Measurements from ENCODE around the gene IFITM2. TPM values are rescaled to one million over a fixed set of nuclear protein-coding genes. Genes with fewer than 3 reads are reported as not detected.
A peak's percentile ranks its signal among the peaks of the same experiment; 100 is the strongest.

Gene IFITM2
- polyA plus RNA-seq, 4 donors: 21.7 to 490 (median 51.9) TPM

DNA sequence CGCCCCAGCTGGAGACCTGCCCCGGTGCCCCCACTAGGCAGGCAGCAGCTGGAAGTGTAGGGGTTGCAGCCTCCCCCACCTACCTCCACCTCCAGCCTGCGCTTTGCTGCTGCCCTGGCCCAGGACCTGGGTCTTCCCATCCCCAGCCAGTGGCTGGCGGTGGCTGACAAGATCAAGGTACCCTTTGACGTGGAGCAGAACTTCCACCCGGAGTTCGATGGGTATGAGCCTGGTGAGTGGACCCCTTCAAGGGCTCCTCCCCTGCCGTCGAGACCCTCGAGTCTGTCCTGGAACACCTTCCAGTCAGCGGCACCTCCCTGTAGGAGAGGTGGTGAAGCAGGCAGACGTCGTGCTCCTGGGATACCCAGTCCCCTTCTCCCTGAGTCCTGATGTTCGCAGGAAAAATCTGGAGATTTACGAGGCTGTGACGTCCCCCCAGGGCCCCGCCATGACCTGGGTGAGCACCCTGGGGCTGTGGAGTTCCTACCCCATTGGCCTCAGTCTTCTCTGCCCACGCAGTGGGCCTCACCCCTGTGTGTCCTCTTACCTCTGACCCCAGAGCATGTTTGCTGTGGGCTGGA lies 14.3 kb upstream of the IFITM2 start:
- Histone ChIP-seq H3K36me3 (ENCODE audit: control insufficient read depth in 3 of 3, insufficient read depth in 2 of 3, low read depth in 1 of 3, low read length in 3 of 3) (peaks cover 0 to 59% (median 5%) of the 10 kb centered on the region in 3 donors), H3K9me3 (ENCODE audit: control insufficient read depth in 2 of 2, insufficient read depth in 1 of 2, low read depth in 1 of 2, low read length in 1 of 2) (no peaks in the 10 kb centered on the region), H3K27ac (ENCODE audit: low read depth in 1 of 3, low read length in 2 of 3) (no peak overlapping the region), H3K4me3 (ENCODE audit: low read depth in 1 of 3, low read length in 3 of 3) (no peak overlapping the region), H3K4me1 (ENCODE audit: control insufficient read depth in 3 of 3, insufficient read depth in 2 of 3, low read depth in 1 of 3, low read length in 2 of 3) (peaks cover 0 to 12% (median 4%) of the 10 kb centered on the region in 3 donors), H3K27me3 (ENCODE audit: control insufficient read depth in 3 of 3, insufficient read depth in 3 of 3, low read length in 3 of 3) (no peaks in the 10 kb centered on the region)
- DNase-seq (no peak), FAIRE-seq (no peak)
- WGBS, 3 donors: 85 to 89% (median 86%) methylated on average over 18 of the region's 18 CpGs

DNA sequence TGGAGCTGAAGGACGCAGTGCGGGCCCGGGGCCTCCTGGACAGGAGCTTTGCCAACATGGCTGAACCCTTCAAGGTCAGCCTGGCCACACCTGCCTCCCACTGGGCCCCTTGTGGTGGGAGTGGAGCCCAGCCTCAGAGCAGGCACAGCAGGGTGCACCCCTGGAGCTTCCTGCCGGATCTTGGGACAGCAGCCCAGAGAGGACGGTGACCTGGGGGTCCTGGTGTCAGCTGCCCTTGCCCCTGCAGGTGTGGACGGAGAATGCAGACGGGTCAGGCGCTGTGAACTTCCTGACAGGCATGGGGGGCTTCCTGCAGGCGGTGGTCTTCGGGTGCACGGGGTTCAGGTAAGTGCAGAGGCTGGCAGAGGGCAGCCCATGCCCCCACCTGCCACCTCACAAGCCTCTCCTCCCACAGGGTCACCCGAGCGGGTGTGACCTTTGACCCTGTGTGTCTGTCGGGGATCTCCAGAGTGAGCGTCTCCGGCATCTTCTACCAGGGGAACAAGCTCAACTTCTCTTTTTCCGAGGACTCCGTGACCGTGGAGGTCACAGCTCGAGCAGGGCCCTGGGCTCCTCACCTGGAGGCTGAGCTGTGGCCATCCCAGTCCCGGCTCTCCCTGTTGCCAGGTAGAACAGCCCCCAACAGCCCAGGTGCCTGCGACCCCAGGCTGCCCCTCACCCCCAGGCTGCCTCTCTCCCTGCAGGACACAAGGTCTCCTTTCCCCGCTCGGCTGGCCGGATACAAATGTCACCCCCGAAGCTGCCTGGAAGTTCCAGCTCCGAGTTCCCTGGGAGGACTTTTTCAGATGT lies 13.6 kb upstream of the IFITM2 start:
- FAIRE-seq (no peak), DNase-seq (no peak)
- Histone ChIP-seq H3K4me3 (ENCODE audit: low read depth in 1 of 3, low read length in 3 of 3) (no peak overlapping the region), H3K27me3 (ENCODE audit: control insufficient read depth in 3 of 3, insufficient read depth in 3 of 3, low read length in 3 of 3) (no peaks in the 10 kb centered on the region), H3K27ac (ENCODE audit: low read depth in 1 of 3, low read length in 2 of 3) (no peak overlapping the region), H3K4me1 (ENCODE audit: control insufficient read depth in 3 of 3, insufficient read depth in 2 of 3, low read depth in 1 of 3, low read length in 2 of 3) (peaks cover 0 to 14% (median 4%) of the 10 kb centered on the region in 3 donors), H3K9me3 (ENCODE audit: control insufficient read depth in 2 of 2, insufficient read depth in 1 of 2, low read depth in 1 of 2, low read length in 1 of 2) (no peaks in the 10 kb centered on the region), H3K36me3 (ENCODE audit: control insufficient read depth in 3 of 3, insufficient read depth in 2 of 3, low read depth in 1 of 3, low read length in 3 of 3) (peaks cover 0 to 59% (median 5%) of the 10 kb centered on the region in 3 donors)
- WGBS, 3 donors: 75 to 86% (median 84%) methylated on average over 25 to 27 of the region's 27 CpGs

DNA sequence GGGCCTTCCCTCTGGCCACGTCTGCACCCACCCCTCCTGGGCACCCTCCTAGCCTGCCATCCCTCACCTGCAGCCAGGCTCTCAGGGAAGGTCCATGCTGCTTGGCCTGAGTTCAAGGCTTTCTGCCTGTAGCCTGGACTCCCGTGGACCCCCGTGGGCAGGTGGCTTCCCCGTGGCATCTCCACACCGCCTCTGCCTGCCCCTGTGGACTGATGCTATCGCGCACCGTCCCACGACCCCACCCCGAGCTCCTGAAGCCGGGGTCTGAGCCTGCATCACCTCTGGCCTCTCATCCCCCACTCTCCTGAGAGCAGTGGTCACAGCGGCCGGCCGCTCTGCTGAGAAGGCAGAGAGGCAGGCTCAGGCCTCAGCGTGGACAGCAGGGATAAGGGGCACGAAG lies 12.8 kb upstream of the IFITM2 start:
- H3K27ac ChIP-seq (ENCODE audit: low read depth in 1 of 3, low read length in 2 of 3): no peak overlapping the region
- no peak for DNase-seq
- H3K4me3 ChIP-seq (ENCODE audit: low read depth in 1 of 3, low read length in 3 of 3): no peak overlapping the region
- 86 to 92% (median 86%) methylated on average over 16 of the region's 16 CpGs for WGBS, 3 donors
- H3K36me3 ChIP-seq (ENCODE audit: control insufficient read depth in 3 of 3, insufficient read depth in 2 of 3, low read depth in 1 of 3, low read length in 3 of 3): peaks cover 0 to 59% (median 5%) of the 10 kb centered on the region in 3 donors
- no peak for FAIRE-seq
- peaks cover 0 to 10% (median 2%) of the 10 kb centered on the region in 3 donors for H3K4me1 ChIP-seq (ENCODE audit: control insufficient read depth in 3 of 3, insufficient read depth in 2 of 3, low read depth in 1 of 3, low read length in 2 of 3)
- no peaks in the 10 kb centered on the region for H3K9me3 ChIP-seq (ENCODE audit: control insufficient read depth in 2 of 2, insufficient read depth in 1 of 2, low read depth in 1 of 2, low read length in 1 of 2)
- H3K27me3 ChIP-seq (ENCODE audit: control insufficient read depth in 3 of 3, insufficient read depth in 3 of 3, low read length in 3 of 3): peaks cover 0 to 3% (median 0%) of the 10 kb centered on the region in 3 donors

DNA sequence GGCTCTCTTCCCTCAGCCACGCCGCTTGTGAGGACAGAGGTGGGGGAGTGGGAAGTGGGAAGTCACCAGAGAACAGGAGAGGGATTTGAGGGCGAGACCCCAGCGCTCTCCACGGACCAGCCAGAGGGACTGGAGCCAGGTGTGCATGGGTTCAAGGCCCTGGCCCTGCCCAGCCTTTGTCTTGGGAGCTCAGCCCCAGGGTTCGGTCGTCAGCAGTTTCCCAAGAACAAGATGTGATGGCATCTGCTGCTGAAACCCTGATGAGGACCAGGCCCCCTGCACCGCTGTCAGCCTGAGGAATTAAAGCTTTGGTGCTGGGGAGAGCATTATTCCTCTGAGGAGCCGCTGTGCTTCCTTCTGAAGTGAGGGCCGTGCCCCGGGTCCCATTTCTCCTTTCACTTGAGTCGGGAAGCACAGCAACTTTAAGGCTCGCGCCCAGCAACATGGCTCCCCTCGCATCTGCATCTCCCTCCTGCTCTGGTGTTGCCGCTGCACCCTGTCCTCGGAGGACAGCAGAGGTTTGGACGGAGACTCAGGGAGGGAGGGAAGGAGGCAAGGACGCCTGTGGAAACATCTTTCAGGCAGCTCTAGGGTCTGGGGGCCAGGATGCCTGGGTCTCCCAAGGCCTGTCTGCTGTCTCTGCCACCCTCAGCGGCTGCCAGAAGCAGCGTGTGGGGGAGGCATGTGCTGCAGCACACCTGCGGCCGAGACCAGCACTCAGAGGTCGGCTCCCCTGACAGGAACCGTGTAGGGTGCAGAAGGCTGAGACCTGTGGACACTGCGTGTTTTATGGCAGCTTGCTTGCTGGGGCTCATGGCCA lies 12.1 kb upstream of the IFITM2 start:
- Histone ChIP-seq H3K27ac (ENCODE audit: low read depth in 1 of 3, low read length in 2 of 3) (no peak overlapping the region), H3K36me3 (ENCODE audit: control insufficient read depth in 3 of 3, insufficient read depth in 2 of 3, low read depth in 1 of 3, low read length in 3 of 3) (peaks cover 0 to 54% (median 5%) of the 10 kb centered on the region in 3 donors), H3K9me3 (ENCODE audit: control insufficient read depth in 2 of 2, insufficient read depth in 1 of 2, low read depth in 1 of 2, low read length in 1 of 2) (no peaks in the 10 kb centered on the region), H3K27me3 (ENCODE audit: control insufficient read depth in 3 of 3, insufficient read depth in 3 of 3, low read length in 3 of 3) (peaks cover 0 to 11% (median 0%) of the 10 kb centered on the region in 3 donors), H3K4me1 (ENCODE audit: control insufficient read depth in 3 of 3, insufficient read depth in 2 of 3, low read depth in 1 of 3, low read length in 2 of 3) (peaks cover 0 to 11% (median 0%) of the 10 kb centered on the region in 3 donors), H3K4me3 (ENCODE audit: low read depth in 1 of 3, low read length in 3 of 3) (no peak overlapping the region)
- no peak for FAIRE-seq
- WGBS, 3 donors: 78 to 79% (median 79%) methylated on average over 26 of the region's 26 CpGs
- DNase-seq: no peak

DNA sequence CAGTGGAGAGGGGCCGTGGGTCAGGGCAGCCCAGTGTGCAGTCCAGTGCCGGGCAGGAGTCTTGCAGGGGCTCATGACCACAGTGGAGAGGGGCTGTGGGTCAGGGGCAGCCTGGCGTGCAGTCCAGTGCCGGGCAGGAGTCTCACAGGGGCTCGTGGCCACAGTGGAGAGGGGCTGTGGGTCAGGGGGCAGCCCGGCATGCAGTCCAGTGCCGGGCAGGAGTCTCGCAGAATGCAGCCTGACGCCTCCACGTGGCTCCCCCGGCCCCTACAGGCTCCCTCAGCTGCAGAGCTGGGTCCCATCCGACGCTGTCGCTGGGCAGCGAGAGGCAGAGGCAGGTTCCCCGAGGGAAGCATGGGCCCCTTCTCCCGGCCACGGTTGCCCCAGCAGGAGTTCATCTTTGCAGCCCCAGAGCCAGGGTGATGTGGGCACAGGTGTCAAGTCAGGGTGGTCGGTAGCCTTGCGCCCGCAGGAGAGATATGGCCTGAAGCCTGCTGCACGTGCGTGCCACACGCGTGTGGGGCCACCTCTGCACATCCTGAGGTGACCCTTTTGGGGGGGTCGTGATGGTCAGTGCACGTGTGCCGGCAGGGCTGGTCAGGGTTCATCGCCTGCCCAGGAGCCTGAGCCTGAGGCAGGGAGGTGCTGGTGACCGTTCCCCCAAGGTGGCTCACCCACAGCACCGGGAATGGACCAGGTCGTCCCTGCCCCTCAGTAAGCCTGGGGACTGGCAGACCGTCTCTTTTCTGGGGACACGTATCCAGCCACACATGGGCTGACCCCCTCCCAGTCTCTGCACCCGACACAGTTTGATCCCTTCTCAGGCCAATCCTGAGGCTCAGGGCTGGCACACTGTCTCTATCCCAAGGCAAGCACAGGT lies 11.2 kb upstream of the IFITM2 start:
- Histone ChIP-seq H3K36me3 (ENCODE audit: control insufficient read depth in 3 of 3, insufficient read depth in 2 of 3, low read depth in 1 of 3, low read length in 3 of 3) (peaks cover 0 to 45% (median 5%) of the 10 kb centered on the region in 3 donors), H3K9me3 (ENCODE audit: control insufficient read depth in 2 of 2, insufficient read depth in 1 of 2, low read depth in 1 of 2, low read length in 1 of 2) (no peaks in the 10 kb centered on the region), H3K4me1 (ENCODE audit: control insufficient read depth in 3 of 3, insufficient read depth in 2 of 3, low read depth in 1 of 3, low read length in 2 of 3) (peaks cover 0 to 12% (median 0%) of the 10 kb centered on the region in 3 donors), H3K27ac (ENCODE audit: low read depth in 1 of 3, low read length in 2 of 3) (no peak overlapping the region), H3K4me3 (ENCODE audit: low read depth in 1 of 3, low read length in 3 of 3) (no peak overlapping the region), H3K27me3 (ENCODE audit: control insufficient read depth in 3 of 3, insufficient read depth in 3 of 3, low read length in 3 of 3) (peaks cover 0 to 15% (median 0%) of the 10 kb centered on the region in 3 donors)
- WGBS, 3 donors: 63 to 74% (median 64%) methylated on average over 32 to 35 of the region's 35 CpGs
- DNase-seq (no peak), FAIRE-seq (no peak)

DNA sequence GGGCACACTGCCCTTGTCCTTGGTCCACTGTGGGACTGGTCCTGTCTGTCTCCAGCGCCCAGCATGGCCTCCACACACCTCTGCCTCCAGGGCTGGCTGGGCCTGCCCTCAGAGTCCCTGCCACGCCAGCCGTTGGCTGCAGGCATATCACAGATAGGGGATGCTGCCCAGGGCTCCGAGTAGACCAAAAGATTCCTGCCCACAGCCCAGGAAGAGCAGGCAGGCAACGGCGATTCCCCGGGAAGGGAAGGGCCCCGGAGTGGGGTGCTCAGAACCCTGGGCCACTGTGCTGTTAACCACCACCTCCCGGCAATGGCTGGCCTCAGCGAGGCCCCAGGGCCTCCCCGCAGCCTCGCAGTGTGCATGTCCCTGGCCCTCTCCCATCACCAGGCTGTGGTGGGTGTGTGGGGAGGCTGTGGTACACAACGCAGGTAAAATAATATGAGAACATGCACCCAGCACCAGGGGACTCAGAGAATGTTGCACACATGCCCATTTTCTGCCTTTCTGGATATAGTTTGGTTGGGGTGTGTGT lies 10.5 kb upstream of the IFITM2 start:
- FAIRE-seq (no peak), DNase-seq (no peak)
- Histone ChIP-seq H3K27ac (ENCODE audit: low read depth in 1 of 3, low read length in 2 of 3) (no peak overlapping the region), H3K27me3 (ENCODE audit: control insufficient read depth in 3 of 3, insufficient read depth in 3 of 3, low read length in 3 of 3) (peaks cover 0 to 15% (median 0%) of the 10 kb centered on the region in 3 donors), H3K4me3 (ENCODE audit: low read depth in 1 of 3, low read length in 3 of 3) (no peak overlapping the region), H3K9me3 (ENCODE audit: control insufficient read depth in 2 of 2, insufficient read depth in 1 of 2, low read depth in 1 of 2, low read length in 1 of 2) (no peaks in the 10 kb centered on the region), H3K36me3 (ENCODE audit: control insufficient read depth in 3 of 3, insufficient read depth in 2 of 3, low read depth in 1 of 3, low read length in 3 of 3) (peaks cover 0 to 38% (median 2%) of the 10 kb centered on the region in 3 donors), H3K4me1 (ENCODE audit: control insufficient read depth in 3 of 3, insufficient read depth in 2 of 3, low read depth in 1 of 3, low read length in 2 of 3) (peaks cover 0 to 12% (median 0%) of the 10 kb centered on the region in 3 donors)
- WGBS, 3 donors: 27 to 60% (median 38%) methylated on average over 12 to 13 of the region's 13 CpGs

DNA sequence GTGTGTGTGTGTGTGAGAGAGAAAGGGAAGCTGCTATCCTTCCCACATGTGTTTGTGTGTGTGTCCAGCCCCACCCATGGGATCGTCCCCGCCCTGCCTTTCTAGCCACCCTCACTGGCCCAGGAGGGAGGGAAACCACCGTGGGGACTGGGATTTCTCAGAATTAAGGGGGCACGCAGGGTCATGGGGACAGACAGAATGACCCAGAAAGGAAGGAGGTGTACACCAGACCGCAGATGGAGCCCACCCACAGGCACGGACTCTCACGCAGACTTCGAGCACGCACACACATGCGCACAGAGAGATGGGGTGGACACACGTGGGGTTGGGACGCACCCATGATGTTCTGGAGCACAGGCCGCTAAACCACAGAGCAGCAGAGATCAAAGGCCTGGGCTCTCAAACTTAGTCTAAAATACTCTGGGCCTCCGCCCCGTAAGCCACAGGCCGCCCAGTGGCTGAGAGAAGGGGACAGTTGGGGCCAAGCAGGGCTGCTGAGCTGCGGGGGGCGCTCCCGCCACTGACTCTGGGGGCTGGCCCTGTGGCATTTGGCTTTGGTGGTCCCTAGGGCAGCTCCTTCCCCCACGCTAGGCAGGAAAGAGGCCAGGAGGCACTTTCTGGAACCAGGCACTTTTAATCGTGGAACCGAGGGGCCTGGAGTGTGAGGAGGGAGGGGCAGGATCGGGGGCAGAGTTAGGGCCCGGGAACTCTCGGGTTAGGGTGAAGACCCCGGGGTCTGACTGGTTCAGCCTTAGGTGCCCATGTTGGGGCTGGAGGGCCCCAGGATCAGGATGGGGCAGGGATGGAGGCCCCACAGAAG lies 9.8 kb upstream of the IFITM2 start:
- Histone ChIP-seq H3K4me3 (ENCODE audit: low read depth in 1 of 3, low read length in 3 of 3) (no peak overlapping the region), H3K27me3 (ENCODE audit: control insufficient read depth in 3 of 3, insufficient read depth in 3 of 3, low read length in 3 of 3) (peaks cover 0 to 15% (median 0%) of the 10 kb centered on the region in 3 donors), H3K4me1 (ENCODE audit: control insufficient read depth in 3 of 3, insufficient read depth in 2 of 3, low read depth in 1 of 3, low read length in 2 of 3) (peaks cover 0 to 12% (median 0%) of the 10 kb centered on the region in 3 donors), H3K27ac (ENCODE audit: low read depth in 1 of 3, low read length in 2 of 3) (peak overlapping the region in 1 of 3 donors; percentile 32), H3K9me3 (ENCODE audit: control insufficient read depth in 2 of 2, insufficient read depth in 1 of 2, low read depth in 1 of 2, low read length in 1 of 2) (no peaks in the 10 kb centered on the region), H3K36me3 (ENCODE audit: control insufficient read depth in 3 of 3, insufficient read depth in 2 of 3, low read depth in 1 of 3, low read length in 3 of 3) (peaks cover 0 to 32% (median 0%) of the 10 kb centered on the region in 3 donors)
- no peak for DNase-seq
- 11 to 39% (median 20%) methylated on average over 25 to 26 of the region's 26 CpGs for WGBS, 3 donors
- no peak for FAIRE-seq

Data from small intestine (tissue), 7 donors.